SK-N-SH (cell line): ENCODE results near the gene AWAT1. TPM values are rescaled to one million over a fixed set of nuclear protein-coding genes. Genes with fewer than 3 reads are reported as not detected.
"Not testable (repeated sequence)": the region's sequence is repeated elsewhere in the genome, so short reads cannot be mapped to it uniquely, and the experiment has no call there.

Source experiments
- CTCF ChIA-PET: fragments of 300-600, 350-600 bp; formaldehyde crosslinking; extraction: SDS; loops from one replicate; lab custom pipeline; 2021; lab: Yijun Ruan, JAX
- POLR2A ChIA-PET: fragments of 350-600 bp; sonication (Branson Sonifier 250); formaldehyde crosslinking; extraction: SDS; loops from one replicate; lab custom pipeline; 2020; ENCODE audit warnings: antibody characterized with exemption, inconsistent platforms; lab: Yijun Ruan, JAX
- DNase-seq: peaks from one replicate; pipeline ENCODE4 v3.0.0; 2012
- H2AFZ ChIP-seq: fragments of 200-600 bp; sonication (generic); 2 replicates; pipeline ENCODE4 v1.8.1; 2016; ENCODE audit warnings: antibody characterized with exemption, mild to moderate bottlenecking, low read depth
- H3F3A ChIP-seq: fragments of 200-600 bp; sonication (generic); replicated peaks from 2 replicates; pipeline ENCODE3; 2016; ENCODE audit warnings: antibody characterized with exemption, mild to moderate bottlenecking; ENCODE audit not compliant: insufficient read depth
- H3K27ac ChIP-seq, 2 experiments: fragments of 200-500 bp in 1 of 2; fragments of 200-600 bp in 1 of 2; sonication (Bioruptor generic) in 1 of 2; sonication (generic), shearing (Covaris generic) in 1 of 2; 2 replicates each; pipeline versions ENCODE4 v1.5.1 to v1.6.1; 2014 to 2016; ENCODE audit warnings: low read depth in 2 of 2, inconsistent platforms in 1 of 2, low read length in 1 of 2, mild to moderate bottlenecking in 1 of 2, mixed read lengths in 1 of 2
- H3K27me3 ChIP-seq: fragments of 200-600 bp; sonication (generic), shearing (Covaris generic); 2 replicates; pipeline ENCODE4 v1.6.1; 2016; ENCODE audit warnings: mixed run types; ENCODE audit not compliant: insufficient read depth
- H3K36me3 ChIP-seq, 2 experiments: fragments of 200-500 bp in 1 of 2; fragments of 200-600 bp in 1 of 2; sonication (Bioruptor generic) in 1 of 2; sonication (generic) in 1 of 2; replicated peaks in 1 of 2; 2 replicates each; pipeline versions ENCODE3 to v1.5.1; 2014 to 2016; ENCODE audit warnings: low read length in 1 of 2, mild to moderate bottlenecking in 1 of 2; ENCODE audit not compliant: insufficient read depth in 2 of 2, control insufficient read depth in 1 of 2
- H3K4me1 ChIP-seq, 2 experiments: fragments of 200-500 bp in 1 of 2; fragments of 200-600 bp in 1 of 2; sonication (Bioruptor generic) in 1 of 2; sonication (generic), shearing (Covaris generic) in 1 of 2; 2 replicates each; pipeline versions ENCODE4 v1.5.1 to v1.6.1; 2014 to 2016; ENCODE audit warnings: low read depth in 1 of 2, low read length in 1 of 2, mixed run types in 1 of 2; ENCODE audit not compliant: insufficient read depth in 2 of 2, control insufficient read depth in 1 of 2
- H3K4me2 ChIP-seq: fragments of 200-600 bp; sonication (generic), shearing (Covaris generic); 2 replicates; pipeline ENCODE4 v1.6.1; 2017; ENCODE audit warnings: mixed run types
- H3K4me3 ChIP-seq, 2 experiments: fragments of 200-500 bp in 1 of 2; fragments of 200-600 bp in 1 of 2; sonication (Bioruptor generic) in 1 of 2; sonication (generic), shearing (Covaris generic) in 1 of 2; 2 replicates each; pipeline versions ENCODE4 v1.5.1 to v1.8.1; 2014 to 2016; ENCODE audit warnings: low read depth in 2 of 2, inconsistent platforms in 1 of 2, low read length in 1 of 2, mild to moderate bottlenecking in 1 of 2, mixed read lengths in 1 of 2, moderate library complexity in 1 of 2
- H3K79me2 ChIP-seq: fragments of 200-600 bp; sonication (generic); 2 replicates; pipeline ENCODE4 v1.8.1; 2017; ENCODE audit warnings: mild to moderate bottlenecking; ENCODE audit not compliant: insufficient read depth
- H3K9ac ChIP-seq: fragments of 200-600 bp; sonication (generic); 2 replicates; pipeline ENCODE4 v1.6.1; 2017; ENCODE audit warnings: mixed run types
- H3K9me2 ChIP-seq: fragments of 200-600 bp; sonication (generic); 2 replicates; pipeline ENCODE4 v1.6.1; 2017; ENCODE audit warnings: mixed run types
- H3K9me3 ChIP-seq: fragments of 200-600 bp; sonication (generic); 2 replicates; pipeline ENCODE4 v1.6.1; 2017; ENCODE audit warnings: mixed run types, mild to moderate bottlenecking, moderate library complexity
- H4K20me1 ChIP-seq: fragments of 200-600 bp; sonication (generic); 2 replicates; pipeline ENCODE4 v1.6.1; 2017; ENCODE audit warnings: mild to moderate bottlenecking, mixed run types; ENCODE audit not compliant: insufficient read depth
- CHD2 ChIP-seq: fragments of 150-350 bp; IDR thresholded peaks from 2 replicates; pipeline ENCODE4 v1.6.1; 2018; ENCODE audit warnings: low read length; ENCODE audit not compliant: partially characterized antibody
- CTCF ChIP-seq: fragments of 200-600 bp; sonication (generic); IDR thresholded peaks from 2 replicates; pipeline ENCODE4 v1.6.1; 2017; ENCODE audit warnings: antibody characterized with exemption, mild to moderate bottlenecking, moderate library complexity
- FOSL2 ChIP-seq: IDR thresholded peaks from 2 replicates; pipeline ENCODE4 v1.4.0; 2012; ENCODE audit warnings: low read depth, mild to moderate bottlenecking, moderate library complexity, borderline replicate concordance
- GATA2 ChIP-seq: sonication (generic); formaldehyde crosslinking; IDR thresholded peaks from 2 replicates; pipeline ENCODE4 v1.5.0; 2020; ENCODE audit warnings: mild to moderate bottlenecking, missing genetic modification reagents
- NRF1 ChIP-seq: IDR thresholded peaks from 2 replicates; pipeline ENCODE4 v1.6.1; 2012; ENCODE audit warnings: low read depth, mild to moderate bottlenecking, low read length
- RXRA ChIP-seq: IDR thresholded peaks from 2 replicates; pipeline ENCODE4 v1.4.0; 2012; ENCODE audit warnings: low read depth, mild to moderate bottlenecking, borderline replicate concordance
- SIN3A ChIP-seq: IDR thresholded peaks from 2 replicates; pipeline ENCODE4 v1.6.1; 2012; ENCODE audit warnings: low read depth, mild to moderate bottlenecking, low read length, moderate library complexity, borderline replicate concordance
- SMC3 ChIP-seq: IDR thresholded peaks from 2 replicates; pipeline ENCODE4 v1.6.1; 2012; ENCODE audit warnings: low read depth, low read length, improper control_type of control experiment
- WGBS: methylation state at CpG from one replicate; pipeline ENCODE4 v1.1.6; 2017; ENCODE audit warnings: low lambda C conversion rate; 5-methylcytosine and 5-hydroxymethylcytosine counted together
- polyA plus RNA-seq, 3 experiments: library from polyadenylated mRNA; depleted of rRNA; stranded (reverse); fragments of >200 nt; gene quantifications; 2 replicates each; pipeline ENCODE4 v1.2.3, GENCODE V29; 2012
- TF ChIP-seq, protein P1 (sequence below): IDR thresholded peaks from 2 replicates; pipeline ENCODE4; 2012
- TF ChIP-seq, protein P2 (sequence below): IDR thresholded peaks from 2 replicates; pipeline ENCODE4 v1.6.1; 2012; ENCODE audit warnings: mild to moderate bottlenecking, low read depth, low read length, moderate library complexity

Gene AWAT1
- polyA plus RNA-seq, 1 of the 3 experiments (the other 2 are of a cell fraction): not detected

GRCh38 chrX:70274029-70274428, 39.6 kb downstream of the AWAT1 start:
- H3K9me3 ChIP-seq, H2AFZ ChIP-seq, H3K79me2 ChIP-seq, H3K4me3 ChIP-seq, H4K20me1 ChIP-seq, POLR2A ChIA-PET, CTCF ChIA-PET, DNase-seq, H3K4me2 ChIP-seq, H3K4me1 ChIP-seq, H3K27me3 ChIP-seq, H3F3A ChIP-seq, H3K27ac ChIP-seq, H3K9me2 ChIP-seq, H3K9ac ChIP-seq, H3K36me3 ChIP-seq: not testable (repeated sequence)
- 38% methylated on average over 7 of the region's 7 CpGs for WGBS
- peak; percentile 22; the same call in 1 of the 2 replicates for TF ChIP-seq CTCF

- ChIA-PET CTCF (no interaction called here), POLR2A (no interaction called here)
- 50% methylated on average over 3 of the region's 3 CpGs for WGBS
Measured at GRCh38 chrX:70279081-70279480, 44.6 kb downstream of the AWAT1 start.

GRCh38 chrX:70280573-70280972, 46.1 kb downstream of the AWAT1 start:
- CTCF ChIA-PET: no interaction called here

More at GRCh38 chrX:70279081-70279480, 44.6 kb downstream of the AWAT1 start:
- Histone ChIP-seq H3K4me3 (no peak overlapping the region), H3F3A (no peaks in the 10 kb centered on the region), H3K9ac (no peak overlapping the region), H3K9me3 (no peaks in the 10 kb centered on the region), H3K79me2 (no peaks in the 10 kb centered on the region), H3K9me2 (no peaks in the 10 kb centered on the region), H3K4me1 (no peaks in the 10 kb centered on the region), H4K20me1 (no peaks in the 10 kb centered on the region), H3K27me3 (no peaks in the 10 kb centered on the region; the same call in 1 of the 2 replicates), H3K4me2 (no peak overlapping the region), H3K36me3 (peaks cover 2 to 3% of the 10 kb centered on the region in 2 experiments), H3K27ac (no peak overlapping the region), H2AFZ (no peak overlapping the region)
- TF ChIP-seq CHD2: no peak
- TF ChIP-seq GATA2 (CRISPR knock-in tag): no peak
- TF ChIP-seq, protein P1, sequence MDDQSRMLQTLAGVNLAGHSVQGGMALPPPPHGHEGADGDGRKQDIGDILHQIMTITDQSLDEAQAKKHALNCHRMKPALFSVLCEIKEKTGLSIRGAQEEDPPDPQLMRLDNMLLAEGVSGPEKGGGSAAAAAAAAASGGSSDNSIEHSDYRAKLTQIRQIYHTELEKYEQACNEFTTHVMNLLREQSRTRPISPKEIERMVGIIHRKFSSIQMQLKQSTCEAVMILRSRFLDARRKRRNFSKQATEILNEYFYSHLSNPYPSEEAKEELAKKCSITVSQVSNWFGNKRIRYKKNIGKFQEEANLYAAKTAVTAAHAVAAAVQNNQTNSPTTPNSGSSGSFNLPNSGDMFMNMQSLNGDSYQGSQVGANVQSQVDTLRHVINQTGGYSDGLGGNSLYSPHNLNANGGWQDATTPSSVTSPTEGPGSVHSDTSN: no peak
- TF ChIP-seq SMC3: no peak
- TF ChIP-seq NRF1: no peak
- no peak for TF ChIP-seq RXRA
- TF ChIP-seq SIN3A: no peak
- no peak for DNase-seq

More at GRCh38 chrX:70280573-70280972, 46.1 kb downstream of the AWAT1 start:
- Histone ChIP-seq H3K4me3 (no peak overlapping the region), H3K4me2 (no peak overlapping the region), H3K79me2 (no peaks in the 10 kb centered on the region), H4K20me1 (no peaks in the 10 kb centered on the region), H3F3A (no peaks in the 10 kb centered on the region), H3K27ac (no peak overlapping the region), H3K9me2 (no peaks in the 10 kb centered on the region), H3K36me3 (peaks cover 6 to 8% of the 10 kb centered on the region in 2 experiments), H3K27me3 (no peaks in the 10 kb centered on the region; the same call in 1 of the 2 replicates), H2AFZ (no peak overlapping the region), H3K4me1 (no peaks in the 10 kb centered on the region), H3K9me3 (no peaks in the 10 kb centered on the region), H3K9ac (no peak overlapping the region)
- DNase-seq: no peak
- no peak for TF ChIP-seq FOSL2
- TF ChIP-seq, protein P2, sequence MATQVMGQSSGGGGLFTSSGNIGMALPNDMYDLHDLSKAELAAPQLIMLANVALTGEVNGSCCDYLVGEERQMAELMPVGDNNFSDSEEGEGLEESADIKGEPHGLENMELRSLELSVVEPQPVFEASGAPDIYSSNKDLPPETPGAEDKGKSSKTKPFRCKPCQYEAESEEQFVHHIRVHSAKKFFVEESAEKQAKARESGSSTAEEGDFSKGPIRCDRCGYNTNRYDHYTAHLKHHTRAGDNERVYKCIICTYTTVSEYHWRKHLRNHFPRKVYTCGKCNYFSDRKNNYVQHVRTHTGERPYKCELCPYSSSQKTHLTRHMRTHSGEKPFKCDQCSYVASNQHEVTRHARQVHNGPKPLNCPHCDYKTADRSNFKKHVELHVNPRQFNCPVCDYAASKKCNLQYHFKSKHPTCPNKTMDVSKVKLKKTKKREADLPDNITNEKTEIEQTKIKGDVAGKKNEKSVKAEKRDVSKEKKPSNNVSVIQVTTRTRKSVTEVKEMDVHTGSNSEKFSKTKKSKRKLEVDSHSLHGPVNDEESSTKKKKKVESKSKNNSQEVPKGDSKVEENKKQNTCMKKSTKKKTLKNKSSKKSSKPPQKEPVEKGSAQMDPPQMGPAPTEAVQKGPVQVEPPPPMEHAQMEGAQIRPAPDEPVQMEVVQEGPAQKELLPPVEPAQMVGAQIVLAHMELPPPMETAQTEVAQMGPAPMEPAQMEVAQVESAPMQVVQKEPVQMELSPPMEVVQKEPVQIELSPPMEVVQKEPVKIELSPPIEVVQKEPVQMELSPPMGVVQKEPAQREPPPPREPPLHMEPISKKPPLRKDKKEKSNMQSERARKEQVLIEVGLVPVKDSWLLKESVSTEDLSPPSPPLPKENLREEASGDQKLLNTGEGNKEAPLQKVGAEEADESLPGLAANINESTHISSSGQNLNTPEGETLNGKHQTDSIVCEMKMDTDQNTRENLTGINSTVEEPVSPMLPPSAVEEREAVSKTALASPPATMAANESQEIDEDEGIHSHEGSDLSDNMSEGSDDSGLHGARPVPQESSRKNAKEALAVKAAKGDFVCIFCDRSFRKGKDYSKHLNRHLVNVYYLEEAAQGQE: peak; percentile 82
- no peak for TF ChIP-seq SMC3
- POLR2A ChIA-PET: no interaction called here
- WGBS: 28% methylated on average over 3 of the region's 3 CpGs
